NCI-H1930 (cell line): Measurements from ENCODE around the gene GFY.
"Not testable (repeated sequence)": the region's sequence is repeated elsewhere in the genome, so short reads cannot be mapped to it uniquely, and the experiment has no call there.

ENCODE experiments used
- DNase-seq, 2 experiments: peaks; one replicate each; lab custom pipeline; 2025; lab: John Stamatoyannopoulos, UW

Gene GFY

GRCh38 chr19:49443366-49444099 lies 18.3 kb downstream of the GFY start:
- peak; percentile 96 to 97 for DNase-seq

GRCh38 chr19:49444100-49444700 lies 19.0 kb downstream of the GFY start:
- not testable (repeated sequence) for DNase-seq

DNA sequence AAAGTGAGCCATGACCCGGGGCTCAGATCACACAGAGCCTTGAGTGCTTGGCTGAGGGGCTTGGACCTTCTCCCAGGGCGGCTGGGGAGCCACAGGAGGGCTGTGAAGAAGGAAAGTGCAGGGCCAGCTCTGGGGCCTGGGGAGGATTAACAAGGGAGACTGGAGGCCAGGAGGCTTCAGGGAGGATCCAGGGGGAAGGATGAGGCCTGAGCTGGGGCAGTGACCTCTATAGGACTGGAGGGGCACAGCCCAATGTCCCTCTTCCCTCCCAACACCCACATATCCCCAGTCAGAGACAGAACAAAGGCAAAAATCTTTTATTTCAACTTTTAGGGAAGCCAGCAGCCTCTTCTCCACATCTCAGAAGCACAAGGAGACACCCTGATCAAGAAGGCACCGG lies 20.8 kb downstream of the GFY start:
- DNase-seq = no peak

- no peak for DNase-seq
Observed at GRCh38 chr19:49447485-49448431, 22.6 kb downstream of the GFY start.

DNA sequence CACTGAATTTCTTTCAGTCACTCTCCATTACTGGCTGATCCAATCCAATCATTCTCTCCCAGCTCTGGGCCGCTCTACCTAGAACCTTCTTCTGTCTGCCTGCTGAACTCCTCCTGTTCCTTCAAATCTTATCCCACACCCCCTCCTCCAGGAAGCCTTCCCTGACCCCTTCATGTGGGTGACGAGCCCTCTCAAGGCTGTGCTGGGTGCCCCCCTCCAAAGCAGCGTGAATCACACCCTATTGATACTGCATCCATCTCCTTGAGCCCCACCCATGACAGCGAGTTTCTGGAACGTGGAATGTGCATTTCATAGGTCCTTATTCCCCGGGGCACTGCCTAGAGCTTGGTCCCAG lies 23.2 kb downstream of the GFY start:
- no peak for DNase-seq

GRCh38 chr19:49450405-49450804 lies 25.2 kb downstream of the GFY start:
- no peak for DNase-seq

DNA sequence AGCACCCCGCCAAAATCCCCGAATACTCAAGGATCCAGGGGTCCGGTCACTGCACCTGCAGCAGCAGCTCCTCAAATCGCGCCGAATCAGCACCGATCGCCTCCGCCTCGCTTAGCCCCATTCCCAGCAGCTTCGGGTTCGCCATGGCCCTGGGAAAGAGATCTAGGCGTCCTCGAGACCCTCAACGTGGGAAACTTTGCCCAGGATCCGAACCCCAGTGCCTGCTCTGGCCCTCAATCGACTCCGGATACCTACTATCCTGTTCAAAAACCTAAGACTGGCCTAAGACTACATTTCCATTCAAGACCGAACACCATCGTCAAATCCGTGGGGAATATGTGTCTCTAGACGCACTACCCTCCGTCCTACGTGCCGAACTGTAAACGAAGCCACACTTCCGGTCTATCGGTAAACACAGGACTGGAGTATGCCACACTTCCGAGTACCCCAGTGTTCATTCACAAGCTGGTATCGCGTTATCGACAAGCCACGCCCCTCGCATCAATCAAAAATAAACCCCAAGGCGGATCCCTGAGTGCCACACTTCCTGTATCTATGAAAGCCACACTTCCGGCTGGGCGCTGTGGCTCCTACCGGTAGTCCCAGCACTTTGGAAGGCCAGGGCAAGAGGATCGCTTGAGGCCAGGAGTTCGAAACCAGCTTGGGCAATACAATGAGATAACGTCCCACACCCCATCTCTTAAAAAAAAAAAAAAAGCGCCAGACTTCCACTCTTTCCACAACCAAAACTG lies 26.4 kb downstream of the GFY start, which contains the start of gene PIH1D1:
TSS of gene PIH1D1 (minus strand) at position 385 of the 752 bp plus-strand sequence. CDS start at position 145, 240 bp downstream.
- peak; percentile 100 for DNase-seq

GRCh38 chr19:49453013-49453756 lies 28.0 kb downstream of the GFY start, which contains the start of gene ALDH16A1:
ALDH16A1 (plus strand) TSS chr19:49453225; CDS start chr19:49453332, 107 bp downstream.
- DNase-seq = peak; percentile 99 to 100

- DNase-seq = no peak
Observed at GRCh38 chr19:49453757-49454240, 28.6 kb downstream of the GFY start.

DNA sequence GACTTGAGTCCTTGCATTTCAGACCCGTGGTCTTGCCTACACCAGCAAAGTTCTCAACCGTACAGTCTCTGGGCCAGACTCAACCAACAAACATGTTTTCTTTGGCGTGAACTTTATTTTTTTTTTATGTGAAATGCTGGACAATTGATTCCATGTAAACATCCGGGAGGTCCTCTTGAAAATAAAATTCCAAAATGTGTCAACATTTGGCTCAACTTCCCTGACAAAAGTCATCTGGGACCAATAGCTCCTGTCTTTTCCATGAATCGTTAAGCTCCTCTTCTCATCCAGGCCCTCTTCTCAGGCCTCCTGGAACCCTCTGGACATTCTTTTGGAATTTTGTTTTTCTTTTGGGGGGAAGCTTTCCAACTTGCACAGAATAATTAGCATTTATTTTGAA lies 30.6 kb downstream of the GFY start:
- no peak for DNase-seq

DNA sequence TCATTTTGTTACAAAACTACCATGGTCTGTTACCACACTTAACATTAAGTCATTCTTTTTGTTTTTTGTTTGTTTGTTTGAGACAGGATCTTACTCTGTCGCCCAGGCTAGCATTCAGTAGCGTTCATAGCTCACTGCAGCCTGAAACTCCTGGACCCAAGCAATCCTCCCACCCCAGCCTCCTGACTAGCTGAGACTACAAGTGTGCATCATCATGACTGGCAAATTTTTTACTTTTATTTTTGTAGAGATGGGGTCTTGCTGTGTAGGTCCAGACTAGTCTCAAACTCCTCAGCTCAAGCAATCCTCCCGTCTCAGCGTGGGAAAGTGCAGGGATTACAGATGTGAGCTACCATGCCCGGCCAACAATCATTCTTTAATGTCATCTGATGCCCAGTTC lies 31.1 kb downstream of the GFY start:
- DNase-seq = no peak

- no peak for DNase-seq
Observed at GRCh38 chr19:49458567-49458903, 33.3 kb downstream of the GFY start.

GRCh38 chr19:49459388-49459787 lies 34.2 kb downstream of the GFY start:
- DNase-seq = no peak

- DNase-seq = not testable (repeated sequence)
Observed at GRCh38 chr19:49461130-49461529, 35.9 kb downstream of the GFY start.

DNA sequence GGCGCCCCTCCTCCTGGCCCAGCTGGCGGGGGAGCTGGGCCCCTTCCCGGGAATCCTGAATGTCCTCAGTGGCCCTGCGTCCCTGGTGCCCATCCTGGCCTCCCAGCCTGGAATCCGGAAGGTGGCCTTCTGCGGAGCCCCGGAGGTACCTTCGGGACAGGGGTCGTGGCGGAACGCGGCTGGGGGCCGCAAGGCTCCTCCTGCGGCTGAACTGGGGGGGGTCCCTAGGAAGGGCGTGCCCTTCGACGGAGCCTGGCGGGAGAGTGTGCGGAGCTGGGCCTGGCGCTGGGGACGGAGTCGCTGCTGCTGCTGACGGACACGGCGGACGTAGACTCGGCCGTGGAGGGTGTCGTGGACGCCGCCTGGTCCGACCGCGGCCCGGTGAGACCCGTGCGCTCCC lies 36.5 kb downstream of the GFY start:
- DNase-seq = no peak

DNA sequence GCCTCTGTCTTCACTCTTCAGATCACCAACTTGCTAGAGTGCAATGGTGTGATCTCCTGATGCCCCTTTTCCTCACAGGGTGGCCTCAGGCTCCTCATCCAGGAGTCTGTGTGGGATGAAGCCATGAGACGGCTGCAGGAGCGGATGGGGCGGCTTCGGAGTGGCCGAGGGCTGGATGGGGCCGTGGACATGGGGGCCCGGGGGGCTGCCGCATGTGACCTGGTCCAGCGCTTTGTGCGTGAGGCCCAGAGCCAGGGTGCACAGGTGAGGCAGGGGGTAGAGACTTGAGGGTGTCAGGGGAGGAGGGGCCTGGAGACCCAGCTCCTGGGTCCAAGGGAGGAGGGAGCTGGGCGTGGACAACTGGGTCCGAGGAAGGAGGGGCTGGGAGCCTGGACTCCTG lies 37.3 kb downstream of the GFY start:
- no peak for DNase-seq

DNA sequence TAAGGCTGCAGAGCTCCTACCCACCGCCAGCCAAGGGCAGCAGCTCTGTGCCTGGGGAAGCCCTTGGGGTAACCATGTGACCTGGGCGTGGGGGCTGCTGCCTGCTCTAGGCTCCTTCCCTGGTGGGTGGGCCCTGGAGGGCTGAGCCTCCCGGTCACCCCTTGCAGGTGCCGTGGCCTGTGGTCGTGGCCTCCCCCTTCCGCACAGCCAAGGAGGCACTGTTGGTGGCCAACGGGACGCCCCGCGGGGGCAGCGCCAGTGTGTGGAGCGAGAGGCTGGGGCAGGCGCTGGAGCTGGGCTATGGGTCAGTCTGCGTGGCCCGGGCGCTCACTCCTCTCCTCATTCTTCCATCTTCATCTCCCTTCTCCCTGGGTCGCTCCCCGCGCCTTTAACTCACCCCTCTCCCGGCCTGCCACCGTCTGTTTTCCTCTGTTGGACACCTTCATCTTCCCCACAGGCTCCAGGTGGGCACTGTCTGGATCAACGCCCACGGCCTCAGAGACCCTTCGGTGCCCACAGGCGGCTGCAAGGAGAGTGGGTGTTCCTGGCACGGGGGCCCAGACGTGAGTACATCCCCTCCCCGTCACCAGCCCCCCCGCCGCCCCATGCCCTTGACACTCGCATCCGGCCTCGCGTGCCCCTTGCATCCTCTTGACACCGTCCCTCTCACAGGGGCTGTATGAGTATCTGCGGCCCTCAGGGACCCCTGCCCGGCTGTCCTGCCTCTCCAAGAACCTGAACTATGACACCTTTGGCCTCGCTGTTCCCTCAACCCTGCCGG lies 39.0 kb downstream of the GFY start:
- no peak for DNase-seq

GRCh38 chr19:49465371-49465770 lies 40.2 kb downstream of the GFY start:
- DNase-seq = no peak

- DNase-seq = no peak
Observed at GRCh38 chr19:49468199-49468598, 43.0 kb downstream of the GFY start.

DNA sequence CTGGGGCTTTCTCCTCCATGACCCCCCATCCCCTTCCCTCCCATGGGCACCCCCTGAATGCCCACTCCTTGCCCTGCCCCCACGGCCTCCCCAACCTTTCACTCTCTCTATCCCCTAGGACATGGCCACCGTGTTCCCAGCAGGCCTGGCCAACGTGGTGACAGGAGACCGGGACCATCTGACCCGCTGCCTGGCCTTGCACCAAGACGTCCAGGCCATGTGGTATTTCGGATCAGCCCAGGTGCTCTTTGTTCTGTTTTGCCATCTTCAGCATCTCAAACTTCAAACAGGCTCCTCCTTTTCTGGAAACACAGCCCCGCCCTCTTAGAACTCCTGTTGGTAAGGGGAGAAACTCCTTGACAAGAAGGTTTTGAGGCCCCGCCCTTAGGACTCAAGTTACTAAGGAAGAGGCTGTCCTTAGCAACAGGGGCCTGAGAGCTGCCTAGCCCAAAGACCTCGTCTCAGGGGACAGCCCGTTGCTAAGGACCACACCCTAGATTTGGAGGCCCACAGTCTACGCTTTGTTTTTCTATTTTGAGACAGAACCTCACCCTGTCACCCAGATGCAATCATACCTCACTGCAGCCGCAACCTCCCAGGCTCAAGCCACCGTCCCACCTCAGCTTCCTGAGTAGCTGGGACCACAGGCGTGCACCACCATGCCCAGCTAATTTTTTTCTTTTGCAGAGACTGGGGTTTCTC lies 43.7 kb downstream of the GFY start:
- DNase-seq = peak in 1 of 2 experiments; percentile 25
